Measurements from ENCODE around the gene ANKRD16. TPM values are rescaled to one million over a fixed set of nuclear protein-coding genes. Genes with fewer than 3 reads are reported as not detected.

Gene ANKRD16
- total and polyA plus RNA-seq, 2 of the 8 experiments (the other 6 are each of a cell fraction or from before 2014, with no cell fraction given), result 8.2 to 12.7 TPM

- WGBS, 2 experiments (ENCODE audit: extremely low coverage in 1 of 2, insufficient coverage in 1 of 2, insufficient read length in 1 of 2, insufficient replicate concordance in 2 of 2, low coverage in 1 of 2, low lambda C conversion rate in 2 of 2, missing lambda C conversion rate in 1 of 2), result 93% methylated on average over 6 of the region's 6 CpGs; no CpG with 5 or more reads in 1 of the 2 experiments
- H3K14ac ChIP-seq (ENCODE audit: insufficient read length), result no peak overlapping the region
- no peak overlapping the region for H3K23ac ChIP-seq (ENCODE audit: insufficient read length)
- no peak overlapping the region for H3K27ac ChIP-seq (ENCODE audit: low read depth, low read length)
- H3K4me3 ChIP-seq (ENCODE audit: extremely low read depth in 1 of 4, insufficient read depth in 2 of 4, low read depth in 3 of 4, low read length in 4 of 4), result no peak overlapping the region
- no peak overlapping the region for H2AFZ ChIP-seq (ENCODE audit: low read length)
- H2BK15ac ChIP-seq (ENCODE audit: low read length), result no peak overlapping the region
- no peak overlapping the region for H3K4me2 ChIP-seq (ENCODE audit: insufficient read depth in 1 of 2, low read depth in 2 of 2, low read length in 2 of 2)
- no peak overlapping the region for H3K9ac ChIP-seq (replicated peaks in 1 of 4; ENCODE audit: extremely low read depth in 1 of 4, low read depth in 3 of 4, low read length in 3 of 4)
- ChIA-PET POLR2A (ENCODE audit: partially characterized antibody) (no interaction called here), CTCF (ENCODE audit: partially characterized antibody) (no interaction called here)
- DNase-seq (ENCODE audit: low read depth in 1 of 2, low spot score in 2 of 2), result no peak
- no peak overlapping the region for H3K56ac ChIP-seq (replicated peaks; ENCODE audit: insufficient read length, low read depth, low read length)
- no peak overlapping the region for H2BK20ac ChIP-seq (ENCODE audit: low read length)
- no peaks in the 10 kb centered on the region; a peak in 1 of 7 replicates for H3K4me1 ChIP-seq (replicated peaks in 1 of 4; ENCODE audit: control insufficient read depth in 3 of 4, insufficient read depth in 4 of 4, low read length in 3 of 4)
- no peaks in the 10 kb centered on the region for H3K27me3 ChIP-seq (replicated peaks in 1 of 4; ENCODE audit: control insufficient read depth in 3 of 4, extremely low read depth in 1 of 4, insufficient read depth in 3 of 4, low read length in 3 of 4)
- no peaks in the 10 kb centered on the region for H3K79me2 ChIP-seq (ENCODE audit: control insufficient read depth in 1 of 2, insufficient read depth in 2 of 2, low read length in 2 of 2)
- TF ChIP-seq ZNF274 (IDR thresholded peaks at IDR 0.05; ENCODE audit: borderline replicate concordance, extremely low read depth, low read length), result no peak
- TF ChIP-seq HDAC2 (IDR thresholded peaks at IDR 0.05; ENCODE audit: borderline replicate concordance in 1 of 2, low read depth in 2 of 2, low read length in 2 of 2), result no peak
- no peak for TF ChIP-seq BACH1 (IDR thresholded peaks at IDR 0.05; ENCODE audit: low read length)
- no peak for TF ChIP-seq MAFK (IDR thresholded peaks at IDR 0.05; ENCODE audit: low read depth, low read length)
- no peak for TF ChIP-seq SP2 (IDR thresholded peaks at IDR 0.05; ENCODE audit: low read length)
- TF ChIP-seq, protein P1, sequence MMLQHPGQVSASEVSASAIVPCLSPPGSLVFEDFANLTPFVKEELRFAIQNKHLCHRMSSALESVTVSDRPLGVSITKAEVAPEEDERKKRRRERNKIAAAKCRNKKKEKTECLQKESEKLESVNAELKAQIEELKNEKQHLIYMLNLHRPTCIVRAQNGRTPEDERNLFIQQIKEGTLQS (IDR thresholded peaks at IDR 0.05; ENCODE audit: insufficient read depth, low read depth, low read length), result no peak
- FAIRE-seq, result no peak
- H4K5ac ChIP-seq (ENCODE audit: insufficient read length, low read depth, low read length), result no peak overlapping the region
- no peaks in the 10 kb centered on the region for H3K79me1 ChIP-seq (ENCODE audit: low read depth, low read length)
- H2AK5ac ChIP-seq (ENCODE audit: low read depth, low read length), result no peak overlapping the region
- no peaks in the 10 kb centered on the region for H3K36me3 ChIP-seq (ENCODE audit: control insufficient read depth in 2 of 4, insufficient read depth in 4 of 4, low read length in 3 of 4)
- H3K23me2 ChIP-seq (ENCODE audit: low read depth, low read length), result no peaks in the 10 kb centered on the region
- no peak overlapping the region for H2BK120ac ChIP-seq (replicated peaks; ENCODE audit: low read depth, low read length)
- no peaks in the 10 kb centered on the region for H4K20me1 ChIP-seq (replicated peaks in 1 of 2; ENCODE audit: control insufficient read depth in 1 of 2, insufficient read depth in 2 of 2, low read length in 2 of 2)
- H2BK5ac ChIP-seq (ENCODE audit: low read depth, low read length), result no peak overlapping the region
- H2BK12ac ChIP-seq (ENCODE audit: low read depth, low read length), result no peak overlapping the region
- H3K4ac ChIP-seq (replicated peaks; ENCODE audit: insufficient read length, low read depth, low read length), result no peak overlapping the region
- H4K91ac ChIP-seq (replicated peaks; ENCODE audit: insufficient read length, low read length), result no peak overlapping the region
- H4K8ac ChIP-seq (ENCODE audit: extremely low read depth, insufficient read depth, low read length), result no peak overlapping the region
- no peak overlapping the region for H3K18ac ChIP-seq (ENCODE audit: extremely low read depth, low read length)
- no peaks in the 10 kb centered on the region for H3K9me3 ChIP-seq (ENCODE audit: insufficient read depth in 2 of 2, low read depth in 1 of 2, low read length in 1 of 2)
These were observed 61.9 kb downstream of the ANKRD16 start for GRCh38 chr10:5827841-5828240.
